Keratinocyte (primary cell): Measurements from ENCODE around the gene COPS3. TPM values are rescaled to one million over a fixed set of nuclear protein-coding genes. Genes with fewer than 3 reads are reported as not detected.

Experiments
- DNase-seq: peaks from one replicate; pipeline ENCODE4 v3.0.0-alpha.2; 2011; ENCODE audit warnings: low read depth, missing footprints, low spot score
- FAIRE-seq: peaks from 2 replicates; lab custom pipeline; 2011; peaks lifted over from hg19 to GRCh38; lab: Jason Lieb, UNC
- H2AFZ ChIP-seq: 2 replicates; pipeline ENCODE4 v1.6.0; 2012; ENCODE audit warnings: low read length, control low read depth, inconsistent platforms; ENCODE audit not compliant: control insufficient read depth
- H3K27ac ChIP-seq: 2 replicates; pipeline ENCODE4 v1.5.1; 2011; ENCODE audit warnings: low read length; ENCODE audit not compliant: control insufficient read depth, insufficient read depth
- H3K27me3 ChIP-seq: 3 replicates; pipeline ENCODE4 v1.6.0; 2011; ENCODE audit warnings: low read length; ENCODE audit not compliant: control insufficient read depth, insufficient read depth; ENCODE audit errors: extremely low read depth
- H3K36me3 ChIP-seq, 2 experiments: 2 replicates in 1 of 2; 3 replicates in 1 of 2; pipeline ENCODE4 v1.5.1; 2011; ENCODE audit warnings: low read length in 2 of 2, mild to moderate bottlenecking in 1 of 2; ENCODE audit not compliant: control insufficient read depth in 2 of 2, insufficient read depth in 2 of 2; ENCODE audit errors: extremely low read depth in 1 of 2
- H3K4me1 ChIP-seq: 3 replicates; pipeline ENCODE4 v1.5.1; 2011; ENCODE audit warnings: low read length; ENCODE audit not compliant: control insufficient read depth, insufficient read depth; ENCODE audit errors: extremely low read depth
- H3K4me2 ChIP-seq: 3 replicates; pipeline ENCODE4 v1.6.0; 2011; ENCODE audit warnings: low read depth, low read length; ENCODE audit not compliant: control insufficient read depth, insufficient read depth; ENCODE audit errors: extremely low read depth
- H3K4me3 ChIP-seq, 3 experiments: fragments of 200-600 bp in 1 of 3; sonication (generic) in 1 of 3; 2 replicates in 2 of 3; 3 replicates in 1 of 3; pipeline ENCODE4 v1.5.1; 2011 to 2016; ENCODE audit warnings: low read length in 3 of 3, mild to moderate bottlenecking in 3 of 3, control low read depth in 2 of 3, inconsistent platforms in 1 of 3, low read depth in 1 of 3, mixed read lengths in 1 of 3, mixed run types in 1 of 3, moderate library complexity in 1 of 3; ENCODE audit not compliant: control insufficient read depth in 2 of 3, insufficient read depth in 2 of 3; ENCODE audit errors: extremely low read depth in 1 of 3
- H3K79me2 ChIP-seq: 2 replicates; pipeline ENCODE4 v1.6.0; 2012; ENCODE audit warnings: low read length; ENCODE audit not compliant: control insufficient read depth, insufficient read depth
- H3K9ac ChIP-seq: 3 replicates; pipeline ENCODE4 v1.6.0; 2011; ENCODE audit warnings: low read length; ENCODE audit not compliant: control insufficient read depth, insufficient read depth; ENCODE audit errors: extremely low read depth
- H3K9me1 ChIP-seq: 3 replicates; pipeline ENCODE4 v1.6.0; 2011; ENCODE audit warnings: low read length; ENCODE audit not compliant: control insufficient read depth, insufficient read depth; ENCODE audit errors: extremely low read depth
- H3K9me3 ChIP-seq: 2 replicates; pipeline ENCODE4 v1.5.1; 2012; ENCODE audit warnings: low read depth, low read length; ENCODE audit not compliant: control insufficient read depth
- H4K20me1 ChIP-seq: 3 replicates; pipeline ENCODE4 v1.6.0; 2011; ENCODE audit warnings: low read length; ENCODE audit not compliant: control insufficient read depth, insufficient read depth; ENCODE audit errors: extremely low read depth
- EZH2 ChIP-seq: IDR thresholded peaks from one replicate; pipeline ENCODE4 v1.6.1; 2012; ENCODE audit warnings: inconsistent platforms, mild to moderate bottlenecking, low read length, moderate library complexity
- dilution Hi-C: fragments of 300-500 bp; cut with MboI; formaldehyde crosslinking; loops from one replicate; pipeline ENCODE4 v1.7.0; 2020; ENCODE audit warnings: low sequenced_read_pairs; ENCODE audit not compliant: extremely low pct_ligation_motif_present
- polyA plus RNA-seq, 5 experiments: library from polyadenylated mRNA; depleted of rRNA in 3 of 5; stranded (reverse) in 3 of 5; stranded (forward) in 1 of 5; unstranded in 1 of 5; fragments of >200 nt; gene quantifications; 1 replicate in 1 of 5; 2 replicates in 3 of 5; 3 replicates in 1 of 5; pipeline versions ENCODE4 v1.2.1 to v1.2.3, GENCODE V29; 2011 to 2012; ENCODE audit warnings: missing spikeins in 2 of 5, low read depth in 1 of 5, low replicate concordance in 1 of 5
- TF ChIP-seq, protein P1 (sequence below), 3 experiments: IDR thresholded peaks in 1 of 3; conservative IDR thresholded peaks in 1 of 3; optimal IDR thresholded peaks in 1 of 3; 2 replicates in 2 of 3; 3 replicates in 1 of 3; pipeline versions ENCODE3 to v1.5.1; 2011; ENCODE audit warnings: low read length in 3 of 3, mild to moderate bottlenecking in 3 of 3, moderate library complexity in 2 of 3, control low read depth in 1 of 3, inconsistent platforms in 1 of 3; ENCODE audit not compliant: insufficient read depth in 2 of 3; ENCODE audit errors: extremely low read depth in 1 of 3

Gene COPS3
- polyA plus RNA-seq, 1 donor (not counting 4 experiments of a cell fraction or from before 2014, with no cell fraction given): 89.7 TPM

DNA sequence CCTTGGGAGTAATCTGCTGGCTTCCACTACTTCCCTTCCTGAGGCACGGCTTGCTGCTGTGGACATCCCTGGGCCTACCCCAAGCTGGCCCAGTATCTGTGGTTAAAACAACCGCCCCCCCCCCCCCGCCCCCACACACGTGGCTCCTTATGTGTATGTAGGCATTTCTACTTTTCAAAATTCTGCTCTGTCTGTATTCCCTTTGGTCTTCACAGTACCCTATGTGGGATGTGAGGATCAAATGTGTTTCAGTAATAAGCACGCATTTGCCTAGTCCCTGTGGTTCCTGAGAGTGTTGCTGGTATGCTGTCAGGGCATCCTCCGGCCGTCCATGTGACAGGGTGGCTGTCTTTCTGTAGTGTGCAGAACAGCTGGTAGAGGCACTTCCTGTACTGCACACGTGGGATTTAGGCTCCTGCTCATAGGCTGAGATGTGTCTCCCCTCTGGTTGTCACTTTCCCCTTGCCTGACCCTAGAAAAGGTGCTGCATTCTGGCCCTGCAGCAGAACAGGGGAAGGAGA is 24.3 kb upstream of the COPS3 start:
- Histone ChIP-seq H3K9ac (no peak overlapping the region), H3K4me2 (no peak overlapping the region), H3K79me2 (no peaks in the 10 kb centered on the region), H4K20me1 (no peaks in the 10 kb centered on the region), H3K27ac (no peak overlapping the region), H2AFZ (no peak overlapping the region), H3K4me1 (peaks cover 2% of the 10 kb centered on the region), H3K4me3 (no peak overlapping the region), H3K9me3 (no peaks in the 10 kb centered on the region), H3K36me3 (no peaks in the 10 kb centered on the region), H3K27me3 (peaks cover 3% of the 10 kb centered on the region), H3K9me1 (no peaks in the 10 kb centered on the region)
- no peak for TF ChIP-seq EZH2
- TF ChIP-seq, protein P1, sequence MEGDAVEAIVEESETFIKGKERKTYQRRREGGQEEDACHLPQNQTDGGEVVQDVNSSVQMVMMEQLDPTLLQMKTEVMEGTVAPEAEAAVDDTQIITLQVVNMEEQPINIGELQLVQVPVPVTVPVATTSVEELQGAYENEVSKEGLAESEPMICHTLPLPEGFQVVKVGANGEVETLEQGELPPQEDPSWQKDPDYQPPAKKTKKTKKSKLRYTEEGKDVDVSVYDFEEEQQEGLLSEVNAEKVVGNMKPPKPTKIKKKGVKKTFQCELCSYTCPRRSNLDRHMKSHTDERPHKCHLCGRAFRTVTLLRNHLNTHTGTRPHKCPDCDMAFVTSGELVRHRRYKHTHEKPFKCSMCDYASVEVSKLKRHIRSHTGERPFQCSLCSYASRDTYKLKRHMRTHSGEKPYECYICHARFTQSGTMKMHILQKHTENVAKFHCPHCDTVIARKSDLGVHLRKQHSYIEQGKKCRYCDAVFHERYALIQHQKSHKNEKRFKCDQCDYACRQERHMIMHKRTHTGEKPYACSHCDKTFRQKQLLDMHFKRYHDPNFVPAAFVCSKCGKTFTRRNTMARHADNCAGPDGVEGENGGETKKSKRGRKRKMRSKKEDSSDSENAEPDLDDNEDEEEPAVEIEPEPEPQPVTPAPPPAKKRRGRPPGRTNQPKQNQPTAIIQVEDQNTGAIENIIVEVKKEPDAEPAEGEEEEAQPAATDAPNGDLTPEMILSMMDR (optimal IDR thresholded peaks at IDR 0.05 in 1 of 3, IDR thresholded peaks at IDR 0.05 in 1 of 3, conservative IDR thresholded peaks at IDR 0.05 in 1 of 3; ENCODE audit: extremely low read depth in 1 of 3, insufficient read depth in 2 of 3, low read length in 3 of 3): no peak
- dilution Hi-C loops: no loop called here
- FAIRE-seq: no peak
- no peak for DNase-seq

GRCh38 chr17:17304521-17304985 is 23.5 kb upstream of the COPS3 start:
- Histone ChIP-seq H3K4me1 (peaks cover 2% of the 10 kb centered on the region), H3K27ac (no peak overlapping the region), H3K36me3 (no peaks in the 10 kb centered on the region), H3K9me3 (no peaks in the 10 kb centered on the region), H3K4me2 (no peak overlapping the region), H3K79me2 (no peaks in the 10 kb centered on the region), H3K9ac (no peak overlapping the region), H3K4me3 (no peak overlapping the region), H4K20me1 (no peaks in the 10 kb centered on the region), H3K9me1 (no peaks in the 10 kb centered on the region), H3K27me3 (peaks cover 3% of the 10 kb centered on the region), H2AFZ (no peak overlapping the region)
- FAIRE-seq (no peak), DNase-seq (no peak)
- TF ChIP-seq, protein P1 (optimal IDR thresholded peaks at IDR 0.05 in 1 of 3, IDR thresholded peaks at IDR 0.05 in 1 of 3, conservative IDR thresholded peaks at IDR 0.05 in 1 of 3; ENCODE audit: extremely low read depth in 1 of 3, insufficient read depth in 2 of 3, low read length in 3 of 3): no peak
- TF ChIP-seq EZH2: no peak
- dilution Hi-C loops: no loop called here
